ENCODE data around the gene SOD3.

SOD3 gene

DNA sequence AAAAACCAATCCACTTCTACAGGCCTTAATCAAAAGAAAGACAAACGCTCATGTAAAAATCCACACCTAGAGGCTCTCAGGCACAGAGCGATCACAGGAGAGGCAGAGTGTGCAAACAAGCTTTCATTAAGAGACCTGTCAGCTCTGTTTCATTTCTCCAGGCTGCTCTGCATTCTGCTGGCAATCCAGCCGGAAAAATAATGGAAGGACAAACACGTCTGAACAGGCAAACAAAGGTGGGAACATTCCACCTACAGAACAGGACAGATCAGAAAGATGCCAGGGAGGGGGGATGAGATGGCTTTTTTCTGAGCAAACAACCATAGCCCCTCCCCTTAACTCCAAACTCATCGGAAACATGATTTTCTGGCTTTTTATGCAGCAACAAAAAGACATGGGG is 9.7 kb downstream of the SOD3 start:
- H3K27ac ChIP-seq, result peak overlapping the region; percentile 88

DNA sequence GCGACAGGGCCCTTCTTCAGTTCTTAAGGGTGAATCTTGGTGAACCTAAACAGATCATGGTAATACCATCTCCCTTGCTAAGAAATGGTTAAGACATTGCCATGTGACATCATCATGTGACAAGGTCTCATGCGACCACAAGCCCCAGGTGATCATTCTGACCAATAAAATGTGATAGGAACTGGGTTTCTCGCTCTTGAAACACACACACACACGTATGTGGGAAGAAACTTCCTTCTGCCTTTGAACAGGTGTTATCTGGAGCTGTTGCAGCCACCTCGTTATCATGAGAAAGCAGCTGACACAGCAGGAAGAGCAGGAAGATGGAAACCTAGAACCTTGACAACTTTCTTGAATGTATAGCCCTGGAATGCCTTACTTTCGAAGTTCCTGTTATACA is 10.2 kb downstream of the SOD3 start:
- TF ChIP-seq, protein P1, sequence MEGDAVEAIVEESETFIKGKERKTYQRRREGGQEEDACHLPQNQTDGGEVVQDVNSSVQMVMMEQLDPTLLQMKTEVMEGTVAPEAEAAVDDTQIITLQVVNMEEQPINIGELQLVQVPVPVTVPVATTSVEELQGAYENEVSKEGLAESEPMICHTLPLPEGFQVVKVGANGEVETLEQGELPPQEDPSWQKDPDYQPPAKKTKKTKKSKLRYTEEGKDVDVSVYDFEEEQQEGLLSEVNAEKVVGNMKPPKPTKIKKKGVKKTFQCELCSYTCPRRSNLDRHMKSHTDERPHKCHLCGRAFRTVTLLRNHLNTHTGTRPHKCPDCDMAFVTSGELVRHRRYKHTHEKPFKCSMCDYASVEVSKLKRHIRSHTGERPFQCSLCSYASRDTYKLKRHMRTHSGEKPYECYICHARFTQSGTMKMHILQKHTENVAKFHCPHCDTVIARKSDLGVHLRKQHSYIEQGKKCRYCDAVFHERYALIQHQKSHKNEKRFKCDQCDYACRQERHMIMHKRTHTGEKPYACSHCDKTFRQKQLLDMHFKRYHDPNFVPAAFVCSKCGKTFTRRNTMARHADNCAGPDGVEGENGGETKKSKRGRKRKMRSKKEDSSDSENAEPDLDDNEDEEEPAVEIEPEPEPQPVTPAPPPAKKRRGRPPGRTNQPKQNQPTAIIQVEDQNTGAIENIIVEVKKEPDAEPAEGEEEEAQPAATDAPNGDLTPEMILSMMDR (conservative IDR thresholded peaks at IDR 0.05), result no peak

More for the DNA sequence above, 9.7 kb downstream of the SOD3 start:
- TF ChIP-seq, protein P1 (conservative IDR thresholded peaks at IDR 0.05), result no peak

DNA sequence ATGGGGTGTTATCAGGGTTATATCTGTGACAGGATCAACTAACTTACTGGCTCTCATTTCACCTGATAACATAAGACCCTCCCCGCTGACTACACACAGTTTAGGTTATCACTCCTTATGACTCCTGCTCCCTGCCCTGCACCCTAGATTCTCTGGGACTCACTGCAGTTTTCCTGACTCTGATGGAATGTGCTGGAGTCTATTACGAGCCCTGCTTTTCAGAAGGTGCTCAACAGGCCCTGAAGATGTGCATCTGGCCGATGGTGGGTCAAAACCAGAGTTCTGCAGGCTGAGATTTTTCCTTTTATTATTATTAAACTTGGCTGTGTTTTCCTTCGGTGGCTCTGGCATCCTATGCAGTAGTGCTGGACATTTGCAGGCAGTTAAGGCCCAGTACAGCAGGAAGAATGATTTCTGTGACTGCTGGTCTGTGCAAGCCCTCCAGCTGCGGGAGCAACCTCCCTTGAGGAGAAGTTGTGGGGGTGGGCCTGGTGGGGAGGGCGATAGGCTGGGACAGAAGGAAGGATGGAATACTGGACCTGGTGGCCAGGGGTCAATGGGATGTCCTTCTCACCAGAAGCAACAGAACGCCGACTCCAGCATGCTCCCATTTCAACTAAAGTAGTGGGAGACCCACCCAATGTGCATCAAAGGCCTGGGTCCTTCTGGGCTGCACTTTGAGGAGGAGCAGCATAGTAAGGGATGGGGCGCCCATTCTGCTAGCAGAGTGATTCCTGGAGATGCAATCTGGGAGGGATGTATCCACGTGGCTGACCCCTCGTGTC is 11.0 kb downstream of the SOD3 start:
- TF ChIP-seq, protein P1 (conservative IDR thresholded peaks at IDR 0.05), result no peak

More for the DNA sequence above, 10.2 kb downstream of the SOD3 start:
- H3K27ac ChIP-seq, result peak overlapping the region; percentile 88

DNA sequence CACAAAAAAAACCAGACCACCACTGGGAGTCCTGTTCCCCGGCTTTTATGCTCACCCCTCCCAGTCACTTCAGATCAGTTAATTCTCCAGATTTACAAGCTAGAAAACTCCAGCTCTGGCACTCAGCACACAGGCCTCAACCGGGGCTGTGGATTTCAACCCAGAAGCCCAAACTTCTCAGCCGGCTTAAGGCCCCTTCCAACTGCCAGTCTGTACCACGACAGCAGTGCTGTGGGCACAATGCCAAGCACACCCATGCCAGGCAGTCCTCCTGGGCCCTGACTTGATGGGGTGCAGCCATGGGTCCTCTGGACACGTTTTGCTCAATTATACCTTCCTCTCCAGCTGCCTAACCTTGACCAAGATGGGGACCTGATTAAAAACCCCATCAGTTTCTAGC is 12.2 kb downstream of the SOD3 start:
- TF ChIP-seq, protein P1 (conservative IDR thresholded peaks at IDR 0.05), result no peak
- H3K27ac ChIP-seq, result no peak overlapping the region

More for the DNA sequence above, 11.0 kb downstream of the SOD3 start:
- H3K27ac ChIP-seq, result peak overlapping the region; percentile 88

DNA sequence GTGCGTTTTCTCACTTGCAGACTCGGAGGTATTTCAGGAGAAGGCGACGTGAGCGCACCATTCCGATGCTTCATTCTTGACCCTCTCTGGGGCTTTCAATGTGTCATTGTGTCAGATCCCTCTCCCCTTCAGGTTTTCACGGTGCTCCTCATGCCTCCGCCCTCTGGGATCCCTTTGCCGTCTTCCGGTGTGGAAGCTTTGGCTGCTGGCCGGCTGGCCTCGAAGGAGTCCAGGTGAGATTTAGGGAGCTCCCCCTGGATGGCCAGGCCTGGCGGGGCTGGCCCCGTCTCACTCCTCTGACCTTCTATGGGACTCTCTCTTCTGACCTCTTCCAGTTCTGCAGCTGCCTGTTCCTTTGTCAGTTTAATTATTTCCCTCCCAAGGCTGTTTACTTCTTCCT is 12.9 kb downstream of the SOD3 start:
- TF ChIP-seq, protein P1 (conservative IDR thresholded peaks at IDR 0.05), result no peak
- H3K27ac ChIP-seq, result no peak overlapping the region

DNA sequence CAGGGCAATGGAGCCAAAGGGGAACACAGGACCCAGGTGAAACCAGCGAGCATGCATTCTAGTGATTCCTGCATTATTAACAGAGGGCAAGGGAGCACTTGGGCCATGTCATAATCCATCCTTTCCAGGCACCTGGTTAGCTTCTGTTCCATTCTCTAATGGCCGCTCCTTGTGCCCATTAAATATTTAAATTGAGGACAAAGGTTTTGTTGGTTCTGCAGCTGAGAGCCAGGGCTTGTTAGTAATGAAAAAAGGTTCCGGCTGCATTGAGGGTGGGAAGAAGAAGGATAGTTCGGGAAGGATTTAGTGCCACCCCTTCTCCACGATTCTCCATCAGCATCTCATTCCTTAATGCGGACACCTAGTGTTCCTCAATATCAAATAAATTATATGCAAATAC is 13.6 kb downstream of the SOD3 start:
- H3K27ac ChIP-seq, result no peak overlapping the region
- TF ChIP-seq, protein P1 (conservative IDR thresholded peaks at IDR 0.05), result no peak

DNA sequence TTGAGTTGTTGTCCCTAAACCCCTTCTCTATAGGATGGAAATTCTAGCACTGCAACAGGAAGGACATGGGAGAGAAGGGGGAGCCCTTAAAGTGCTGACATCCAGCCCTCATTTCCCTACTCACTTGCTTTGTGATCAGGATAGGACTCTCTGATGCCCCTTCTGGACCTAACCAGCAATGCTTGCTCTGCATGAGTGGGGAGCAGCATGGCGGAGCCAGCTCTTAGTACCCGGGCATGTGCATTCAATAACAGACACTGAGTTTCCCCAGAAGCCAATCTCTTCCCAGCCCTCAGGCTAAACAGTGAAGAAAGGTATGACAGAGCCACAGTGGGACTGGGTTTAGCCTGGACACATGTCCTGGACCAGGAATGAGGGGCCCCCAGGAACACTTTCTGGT is 14.0 kb downstream of the SOD3 start:
- H3K27ac ChIP-seq, result no peak overlapping the region
- TF ChIP-seq, protein P1 (conservative IDR thresholded peaks at IDR 0.05), result no peak

All from VCaP (cell line).